Body of pancreas (tissue), 4 donors: ENCODE measurements around the gene SERBP1.

Experiments
- POLR2A ChIP-seq, 3 donors: fragments of 450-650 bp; IDR thresholded peaks; one replicate each; pipeline ENCODE4 v1.6.1; 2016; ENCODE audit warnings: antibody characterized with exemption in 3 of 3, mild to moderate bottlenecking in 2 of 3
- TF ChIP-seq, protein P1 (sequence below), 7 experiments: fragments of 450-650 bp in 4 of 7; fragments of 200-600 bp in 3 of 7; sonication (generic) in 3 of 7; IDR thresholded peaks; one replicate each; pipeline ENCODE4 v1.5.1; 2016 to 2019; ENCODE audit warnings: antibody characterized with exemption in 7 of 7

DNA sequence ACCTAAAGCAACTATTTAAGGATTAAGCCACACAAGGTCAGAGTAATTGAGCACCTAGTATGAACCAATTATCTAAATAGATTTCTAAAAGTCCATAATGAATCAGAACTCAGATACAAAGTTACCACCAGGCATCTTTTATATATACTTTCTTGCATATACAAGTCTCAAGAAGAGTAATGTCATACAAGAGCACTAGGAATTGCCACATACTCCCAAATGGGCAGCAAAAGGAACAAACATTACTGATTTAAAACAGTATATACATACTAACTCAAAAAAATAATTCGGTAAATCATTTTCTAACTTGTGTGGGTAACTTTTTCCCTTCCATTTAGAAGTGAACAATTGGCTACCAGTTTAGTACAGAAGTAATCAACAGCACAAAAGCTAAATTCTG lies 22.1 kb downstream of the SERBP1 start:
- TF ChIP-seq POLR2A (IDR thresholded peaks at IDR 0.05) = no peak
- TF ChIP-seq, protein P1, sequence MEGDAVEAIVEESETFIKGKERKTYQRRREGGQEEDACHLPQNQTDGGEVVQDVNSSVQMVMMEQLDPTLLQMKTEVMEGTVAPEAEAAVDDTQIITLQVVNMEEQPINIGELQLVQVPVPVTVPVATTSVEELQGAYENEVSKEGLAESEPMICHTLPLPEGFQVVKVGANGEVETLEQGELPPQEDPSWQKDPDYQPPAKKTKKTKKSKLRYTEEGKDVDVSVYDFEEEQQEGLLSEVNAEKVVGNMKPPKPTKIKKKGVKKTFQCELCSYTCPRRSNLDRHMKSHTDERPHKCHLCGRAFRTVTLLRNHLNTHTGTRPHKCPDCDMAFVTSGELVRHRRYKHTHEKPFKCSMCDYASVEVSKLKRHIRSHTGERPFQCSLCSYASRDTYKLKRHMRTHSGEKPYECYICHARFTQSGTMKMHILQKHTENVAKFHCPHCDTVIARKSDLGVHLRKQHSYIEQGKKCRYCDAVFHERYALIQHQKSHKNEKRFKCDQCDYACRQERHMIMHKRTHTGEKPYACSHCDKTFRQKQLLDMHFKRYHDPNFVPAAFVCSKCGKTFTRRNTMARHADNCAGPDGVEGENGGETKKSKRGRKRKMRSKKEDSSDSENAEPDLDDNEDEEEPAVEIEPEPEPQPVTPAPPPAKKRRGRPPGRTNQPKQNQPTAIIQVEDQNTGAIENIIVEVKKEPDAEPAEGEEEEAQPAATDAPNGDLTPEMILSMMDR (IDR thresholded peaks at IDR 0.05) = no peak
